HG02870 (cell line): ENCODE measurements around the gene ERMN.
"Not testable (repeated sequence)": the region's sequence is repeated elsewhere in the genome, so short reads cannot be mapped to it uniquely, and the experiment has no call there.

Source experiments
- ATAC-seq: cut with Tn5 transposase; IDR thresholded peaks from one replicate; pipeline ENCODE4 v1.9.1; 2021; ENCODE audit warnings: mild to moderate bottlenecking, moderate library complexity; ENCODE audit not compliant: unreplicated experiment

The ERMN gene

DNA sequence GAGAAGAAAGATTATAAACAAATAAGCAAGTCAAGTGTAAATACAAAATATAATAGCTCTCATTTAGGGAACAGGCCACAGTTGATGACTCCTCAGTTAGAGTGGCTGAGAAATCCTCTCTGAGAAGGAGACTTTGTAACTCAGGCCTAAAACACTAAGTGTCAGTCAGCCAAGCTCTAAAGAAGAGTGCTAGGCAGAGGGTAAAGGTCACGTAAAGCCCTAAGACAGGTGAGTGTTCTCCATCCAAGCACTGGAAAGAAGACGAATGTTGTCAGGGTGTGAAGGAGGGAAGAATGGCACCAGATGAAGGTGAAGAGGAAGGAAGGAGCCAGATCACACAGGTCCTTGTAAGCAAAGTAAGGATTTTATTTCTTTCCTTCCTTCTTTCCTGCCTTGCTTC lies 24.3 kb downstream of the ERMN start:
- no peak for ATAC-seq

DNA sequence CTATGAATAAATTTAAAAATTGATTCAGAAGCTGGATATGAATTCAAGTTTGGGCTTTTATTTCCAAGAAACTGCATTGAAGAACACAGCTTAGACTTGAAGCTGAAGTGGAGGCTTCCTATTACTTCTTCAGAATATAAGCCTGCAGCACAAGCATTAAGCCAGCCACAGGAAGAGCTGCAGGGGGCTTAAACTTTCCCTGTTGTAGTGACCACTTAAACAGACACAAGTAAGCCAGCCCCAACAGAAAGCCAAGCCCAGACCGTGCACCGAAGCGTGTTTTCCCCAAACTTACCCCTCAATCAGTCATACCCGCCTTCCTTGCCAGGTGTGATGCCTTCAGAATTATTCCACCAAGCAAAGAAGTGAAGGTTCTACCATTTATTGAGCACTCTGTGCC lies 28.7 kb downstream of the ERMN start:
- no peak for ATAC-seq

DNA sequence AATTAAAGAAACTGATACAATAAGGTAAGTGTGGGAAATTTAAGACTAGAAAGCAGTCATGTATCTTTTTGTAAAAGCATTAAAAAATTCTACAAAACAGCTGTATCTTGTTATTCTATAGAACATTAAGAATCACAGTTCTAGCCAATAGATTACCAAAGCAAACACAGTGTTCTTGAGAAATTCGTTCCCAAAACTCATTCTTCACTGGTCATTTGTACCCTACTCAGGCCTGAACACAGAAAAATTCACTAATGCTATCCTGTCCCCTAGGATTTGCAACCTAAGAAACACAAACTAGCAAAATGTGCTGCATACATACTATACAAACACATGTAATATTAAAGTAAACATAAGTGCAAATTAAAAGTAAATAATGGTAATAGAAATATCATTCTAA lies 29.1 kb downstream of the ERMN start:
- ATAC-seq = no peak

DNA sequence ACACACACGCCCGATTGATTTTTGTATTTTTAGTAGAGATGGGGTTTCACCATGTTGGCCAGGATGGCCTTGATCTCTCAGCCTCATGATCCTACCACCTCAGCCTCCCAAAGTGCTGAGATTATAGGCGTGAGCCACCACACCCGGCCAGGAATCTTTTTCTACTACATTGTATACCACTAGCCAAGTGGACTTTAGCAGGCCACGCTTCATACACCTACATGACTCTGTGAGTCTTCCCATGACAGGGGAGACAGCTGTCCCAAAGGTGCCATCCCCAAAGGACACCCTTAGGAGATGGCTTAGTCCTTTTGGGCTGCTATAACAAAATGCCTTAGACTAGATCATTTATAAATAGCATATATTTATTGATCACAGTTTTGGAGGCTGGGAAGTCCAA lies 32.8 kb downstream of the ERMN start:
- no peak for ATAC-seq

DNA sequence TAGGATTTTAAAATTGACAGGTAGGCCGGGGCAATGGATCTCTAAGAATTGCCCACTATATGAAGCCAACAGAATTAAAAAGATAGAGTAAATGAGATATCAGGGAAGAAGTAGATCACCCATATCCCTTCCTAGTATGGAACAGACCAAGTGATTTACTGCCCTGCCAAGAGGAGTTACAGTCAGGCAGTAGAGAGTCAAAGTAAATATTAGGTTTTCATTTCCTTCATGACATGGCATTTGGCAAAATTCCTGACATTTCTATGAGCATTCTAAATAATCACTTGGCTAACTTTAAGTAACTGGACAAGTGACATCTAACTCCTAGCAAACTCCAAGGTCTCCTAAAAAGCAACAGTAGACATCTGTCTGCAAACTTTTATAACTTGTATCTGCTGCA lies 34.6 kb downstream of the ERMN start:
- ATAC-seq = no peak

DNA sequence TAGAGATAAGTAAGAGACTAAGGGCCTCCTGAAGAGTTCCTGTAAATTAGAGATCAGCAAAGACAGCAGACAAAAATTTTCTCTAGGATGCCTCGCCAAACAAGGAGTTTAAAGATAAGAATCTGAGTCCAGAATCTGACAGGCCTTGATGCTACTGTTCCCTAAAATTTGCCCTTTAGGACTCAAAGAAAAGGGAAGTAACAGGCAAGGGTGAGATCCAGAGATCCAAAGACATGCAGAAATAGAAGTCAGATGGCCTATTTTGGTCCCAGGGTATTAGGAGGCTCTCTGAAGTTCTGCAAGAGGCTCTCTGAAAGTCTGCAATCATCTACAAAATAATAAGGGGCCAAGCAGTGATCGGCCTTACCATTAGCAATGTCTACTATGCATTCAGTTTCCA lies 35.1 kb downstream of the ERMN start:
- no peak for ATAC-seq

DNA sequence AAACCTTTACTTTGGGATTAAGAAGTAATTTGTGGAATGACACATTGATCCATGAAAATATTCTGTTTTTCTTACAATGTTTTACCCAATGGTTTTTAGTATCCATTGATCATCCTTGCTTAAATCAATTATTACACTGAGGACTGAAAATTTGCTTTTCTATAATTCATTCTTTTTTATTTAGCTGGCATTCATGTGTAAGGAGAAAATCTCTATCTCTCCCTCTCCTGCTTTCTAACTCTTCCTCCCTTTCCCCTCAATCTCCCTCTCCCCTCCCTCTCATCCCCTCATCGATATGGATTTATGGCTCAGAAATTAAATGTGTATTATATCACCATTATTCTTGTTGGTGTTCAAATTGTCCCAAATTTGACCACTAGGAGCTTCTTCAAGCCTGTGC lies 38.5 kb downstream of the ERMN start:
- ATAC-seq = no peak

DNA sequence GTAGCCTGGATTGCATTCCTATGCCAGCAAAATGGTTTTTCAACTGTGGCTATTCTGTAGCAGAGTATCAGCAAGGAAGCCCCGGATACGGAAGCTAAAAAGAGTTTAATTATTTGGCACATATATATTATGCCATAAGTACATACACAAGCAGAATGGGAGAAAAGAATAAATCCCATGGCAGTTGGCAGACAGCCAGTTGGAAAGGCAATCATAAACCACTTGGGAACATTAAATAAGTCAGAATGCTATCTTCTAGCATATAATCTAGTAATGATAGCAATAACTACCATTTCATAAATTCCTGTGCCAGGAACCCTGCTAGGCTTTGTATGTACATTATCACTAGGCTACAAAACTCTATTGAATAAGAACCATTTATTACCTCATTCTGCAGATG lies 42.2 kb downstream of the ERMN start:
- no peak for ATAC-seq

DNA sequence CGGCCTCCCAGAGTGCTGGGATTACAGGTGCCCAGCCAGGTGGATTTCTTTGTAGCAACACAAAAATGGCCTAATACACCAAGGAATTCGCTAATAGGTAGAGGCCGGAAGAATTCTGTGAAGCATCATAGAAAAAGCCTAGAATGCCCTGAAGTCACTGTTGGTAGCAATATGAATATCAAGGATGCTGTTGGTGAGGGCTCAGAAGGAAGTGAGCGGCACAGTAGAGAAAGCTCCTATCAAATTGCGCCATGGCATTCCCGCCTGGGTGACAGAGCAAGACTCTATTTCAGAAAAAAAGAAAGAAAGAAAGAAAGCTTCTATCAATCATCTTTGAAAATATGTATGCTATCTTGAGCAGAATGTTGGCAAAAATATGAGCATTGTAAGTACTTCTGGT lies 44.3 kb downstream of the ERMN start:
- no peak for ATAC-seq

DNA sequence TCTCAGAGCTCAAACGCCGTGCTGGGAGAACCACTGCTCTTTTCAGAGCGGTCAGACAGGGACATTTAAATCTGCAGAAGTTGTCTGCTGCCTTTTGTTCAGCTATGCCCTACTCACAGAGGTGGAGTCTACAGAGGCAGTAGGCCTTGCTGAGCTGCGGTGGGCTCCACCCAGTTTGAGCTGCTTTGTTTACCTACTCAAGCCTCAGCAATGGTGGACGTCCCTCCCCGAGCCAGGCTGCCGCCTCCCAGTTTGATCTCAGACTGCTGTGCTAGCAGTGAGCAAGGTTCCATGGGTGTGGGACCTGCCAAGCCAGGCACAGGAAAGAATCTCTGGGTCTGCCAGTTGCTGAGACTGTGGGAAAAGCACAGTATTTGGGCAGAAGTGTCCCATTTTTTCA lies 46.3 kb downstream of the ERMN start:
- ATAC-seq = not testable (repeated sequence)

DNA sequence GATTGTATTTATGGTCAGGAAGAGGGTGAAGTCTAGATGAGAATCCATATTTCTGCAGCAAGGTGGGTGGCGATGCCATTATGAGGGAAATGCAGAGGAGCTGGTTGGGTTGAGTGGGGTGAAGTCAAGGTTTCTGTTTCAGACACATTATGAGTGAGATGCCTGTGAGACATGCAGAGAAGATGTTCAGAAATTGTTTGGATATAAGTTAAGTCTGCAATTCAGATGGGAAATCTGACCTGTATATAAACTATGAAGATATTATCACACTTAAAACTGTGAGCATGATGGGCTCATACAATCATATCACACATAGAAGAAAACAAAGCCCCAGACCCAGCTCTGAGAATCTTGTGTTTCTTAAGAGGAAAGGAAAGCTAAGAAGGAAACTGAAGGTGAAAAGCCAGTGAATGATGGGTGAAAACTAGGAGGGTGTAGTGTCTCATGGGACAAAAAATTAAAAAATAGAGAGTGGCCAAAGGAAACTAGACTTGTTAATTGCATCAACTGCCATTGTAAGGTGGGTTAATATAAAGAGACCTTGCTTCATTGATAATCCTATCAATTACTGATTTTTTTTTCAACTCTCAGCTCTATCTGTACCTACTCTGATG lies 53.9 kb downstream of the ERMN start:
- ATAC-seq = no peak

DNA sequence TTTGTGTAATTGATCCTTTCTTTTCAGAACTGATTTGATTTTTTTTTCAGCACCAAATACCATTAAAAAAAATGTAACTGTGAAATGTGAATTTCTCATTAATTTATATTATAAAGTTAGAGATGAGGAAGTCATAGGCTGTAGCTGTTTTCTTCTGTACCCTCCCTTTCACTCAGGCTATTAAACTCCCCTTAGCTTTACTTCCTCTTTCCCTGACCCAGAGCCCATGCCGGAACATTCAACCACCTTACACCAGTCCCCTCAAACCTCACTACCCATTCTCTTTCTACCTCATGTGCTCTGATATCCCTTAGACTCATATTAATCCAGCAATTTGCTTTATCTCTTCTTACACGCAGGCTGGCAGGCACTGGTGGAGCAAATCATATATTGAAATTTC lies 55.7 kb downstream of the ERMN start:
- peak; percentile 64 for ATAC-seq

DNA sequence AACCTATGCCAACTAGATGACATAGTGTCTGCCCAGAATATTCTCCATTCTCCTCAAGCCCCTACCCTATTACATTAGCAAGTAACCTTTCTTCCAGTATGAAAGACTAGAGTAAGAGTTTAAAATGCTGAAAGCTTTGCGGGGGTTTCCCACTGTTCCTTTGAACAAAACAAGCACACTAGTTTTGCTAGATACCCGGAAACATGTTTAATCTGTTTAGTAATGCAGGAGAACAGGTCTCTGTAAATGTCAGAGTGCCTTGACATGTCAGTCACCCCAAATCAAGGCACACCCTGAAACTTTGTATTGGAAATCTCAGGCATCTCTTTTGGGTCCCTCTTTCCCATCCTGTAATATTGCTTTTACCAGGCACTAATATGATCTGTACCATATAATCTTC lies 56.6 kb downstream of the ERMN start:
- ATAC-seq = no peak
